ENCODE measurements around the gene STING1. TPM values are rescaled to one million over a fixed set of nuclear protein-coding genes. Genes with fewer than 3 reads are reported as not detected.
"Not testable (repeated sequence)": the region's sequence is repeated elsewhere in the genome, so short reads cannot be mapped to it uniquely, and the experiment has no call there.

The STING1 gene
- total and polyA plus RNA-seq, 2 experiments from 2014 or later: 7.7 to 17.0 TPM

DNA sequence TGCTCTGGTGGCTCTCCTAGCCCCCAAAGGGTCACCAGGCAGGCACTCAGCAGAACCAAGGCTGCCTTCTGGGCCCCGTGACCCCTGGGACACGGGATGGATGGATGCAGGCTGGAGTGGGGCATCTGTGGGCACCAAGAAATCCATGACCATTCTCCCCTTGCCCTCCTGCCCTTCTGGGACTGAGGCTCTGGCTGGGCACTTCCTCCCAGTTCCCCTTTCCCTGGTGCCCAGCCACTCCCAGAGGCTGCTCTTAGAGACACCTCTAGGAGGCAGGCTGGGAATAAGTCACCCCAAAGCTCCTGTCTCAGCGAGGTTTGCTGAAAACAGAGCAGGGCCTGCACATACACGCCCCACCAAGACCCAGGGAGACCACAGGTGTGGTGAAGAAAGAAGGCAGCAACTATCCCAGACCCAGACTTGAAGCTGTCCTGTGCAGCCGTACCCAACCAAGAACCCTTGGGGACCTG, 943 bp downstream of the STING1 start:
- Histone ChIP-seq H3K9me2 (replicated peaks; ENCODE audit: insufficient read depth) (no peaks in the 10 kb centered on the region), H3K27me3 (no peaks in the 10 kb centered on the region), H3K4me2 (peak overlapping the region; percentile 69), H3K9me3 (ENCODE audit: low read depth) (no peaks in the 10 kb centered on the region), H4K20me1 (ENCODE audit: insufficient read depth, poor library complexity, severe bottlenecking) (no peaks in the 10 kb centered on the region), H3K27ac (peak overlapping the region; percentile 97), H3K4me3 (no peak overlapping the region), H3K4me1 (ENCODE audit: insufficient read depth) (peaks cover 17% of the 10 kb centered on the region), H3K36me3 (replicated peaks; ENCODE audit: insufficient read depth, low read depth) (no peaks in the 10 kb centered on the region), H2AFZ (peak overlapping the region; percentile 21), H3K79me2 (no peaks in the 10 kb centered on the region)
- WGBS (ENCODE audit: low lambda C conversion rate, missing lambda C conversion rate): 91% methylated on average over 5 of the region's 5 CpGs
- no peak for DNase-seq (ENCODE audit: low spot score)
- no peak for TF ChIP-seq EZH2 (IDR thresholded peaks at IDR 0.05; ENCODE audit: borderline replicate concordance)

DNA sequence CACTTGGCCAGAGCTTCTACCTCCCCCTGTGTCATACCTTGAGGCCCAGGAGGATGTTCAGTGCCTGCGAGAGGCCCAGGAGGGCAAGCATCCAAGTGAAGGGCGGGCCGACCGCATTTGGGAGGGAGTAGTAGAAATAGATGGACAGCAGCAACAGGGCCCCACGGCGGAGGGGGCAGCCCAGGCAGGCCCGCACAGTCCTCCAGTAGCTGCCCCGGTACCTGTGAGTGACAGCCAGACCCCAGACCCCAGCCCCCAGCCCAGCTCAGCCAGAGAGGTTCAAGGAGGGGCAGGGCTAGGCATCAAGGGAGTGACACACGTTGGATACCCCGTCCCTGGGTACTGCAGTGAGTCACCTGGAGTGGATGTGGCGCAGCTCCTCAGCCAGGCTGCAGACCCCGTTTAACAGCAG, 1.4 kb downstream of the STING1 start:
- no peak overlapping the region for H2AFZ ChIP-seq
- TF ChIP-seq EZH2 (IDR thresholded peaks at IDR 0.05; ENCODE audit: borderline replicate concordance) (no peak), CTCF (IDR thresholded peaks at IDR 0.05; ENCODE audit: poor library complexity) (no peak), EZH2phosphoT487 (IDR thresholded peaks at IDR 0.05; ENCODE audit: low read depth, severe bottlenecking, unreplicated experiment) (no peak)
- H3K4me2 ChIP-seq: peak overlapping the region; percentile 69
- no peak overlapping the region for H3K4me3 ChIP-seq
- no peaks in the 10 kb centered on the region for H3K27me3 ChIP-seq
- H3K9me2 ChIP-seq (replicated peaks; ENCODE audit: insufficient read depth): no peaks in the 10 kb centered on the region
- WGBS (ENCODE audit: low lambda C conversion rate, missing lambda C conversion rate): 90% methylated on average over 11 of the region's 12 CpGs
- H3K36me3 ChIP-seq (replicated peaks; ENCODE audit: insufficient read depth, low read depth): no peaks in the 10 kb centered on the region
- DNase-seq (ENCODE audit: low spot score): no peak
- H3K4me1 ChIP-seq (ENCODE audit: insufficient read depth): peaks cover 17% of the 10 kb centered on the region
- H3K27ac ChIP-seq: peak overlapping the region; percentile 97
- H3K79me2 ChIP-seq: no peaks in the 10 kb centered on the region
- H3K9me3 ChIP-seq (ENCODE audit: low read depth): no peaks in the 10 kb centered on the region
- H4K20me1 ChIP-seq (ENCODE audit: insufficient read depth, poor library complexity, severe bottlenecking): no peaks in the 10 kb centered on the region

DNA sequence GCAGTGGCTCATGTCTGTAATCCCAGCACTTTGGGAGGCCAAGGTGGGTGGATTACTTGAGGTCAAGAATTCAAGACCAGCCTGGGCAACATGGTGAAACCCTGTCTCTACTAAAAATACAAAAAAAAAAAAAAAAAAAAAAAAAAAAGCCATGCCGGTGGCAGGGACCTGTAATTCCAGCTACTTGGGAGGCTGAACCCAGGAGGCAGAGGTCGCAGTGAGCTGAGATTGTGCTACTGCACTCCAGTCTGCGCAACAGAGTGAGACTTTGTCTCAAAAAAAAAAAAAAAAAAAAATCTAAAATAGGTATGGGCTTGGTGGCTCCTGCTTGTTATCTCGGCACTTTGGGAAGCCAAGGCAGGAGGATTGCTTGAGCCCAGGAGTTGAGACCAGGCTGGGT, 2.8 kb downstream of the STING1 start:
- not testable (repeated sequence) for H3K27me3 ChIP-seq; H4K20me1 ChIP-seq (ENCODE audit: insufficient read depth, poor library complexity, severe bottlenecking); H3K9me2 ChIP-seq (replicated peaks; ENCODE audit: insufficient read depth); H3K9me3 ChIP-seq (ENCODE audit: low read depth); H2AFZ ChIP-seq; DNase-seq (ENCODE audit: low spot score); H3K36me3 ChIP-seq (replicated peaks; ENCODE audit: insufficient read depth, low read depth); H3K4me2 ChIP-seq; H3K27ac ChIP-seq; H3K79me2 ChIP-seq; H3K4me3 ChIP-seq
- peaks cover 20% of the 10 kb centered on the region for H3K4me1 ChIP-seq (ENCODE audit: insufficient read depth)
- WGBS (ENCODE audit: low lambda C conversion rate, missing lambda C conversion rate): 97% methylated on average over 4 of the region's 4 CpGs

- not testable (repeated sequence) for H3K79me2 ChIP-seq
These were observed 3.7 kb downstream of the STING1 start for GRCh38 chr5:139478657-139479423.

GRCh38 chr5:139475865-139476617, 6.5 kb downstream of the STING1 start:
- H3K4me1 ChIP-seq (ENCODE audit: insufficient read depth): peaks cover 22% of the 10 kb centered on the region
- H3K79me2 ChIP-seq: no peaks in the 10 kb centered on the region
- no peak for TF ChIP-seq EZH2phosphoT487 (IDR thresholded peaks at IDR 0.05; ENCODE audit: low read depth, severe bottlenecking, unreplicated experiment)
- TF ChIP-seq CTCF (IDR thresholded peaks at IDR 0.05; ENCODE audit: poor library complexity): no peak
- no peak for TF ChIP-seq EZH2 (IDR thresholded peaks at IDR 0.05; ENCODE audit: borderline replicate concordance)
- no peak overlapping the region for H3K4me2 ChIP-seq
- no peaks in the 10 kb centered on the region for H3K36me3 ChIP-seq (replicated peaks; ENCODE audit: insufficient read depth, low read depth)
- no peak overlapping the region for H3K27ac ChIP-seq
- no peaks in the 10 kb centered on the region for H4K20me1 ChIP-seq (ENCODE audit: insufficient read depth, poor library complexity, severe bottlenecking)
- no peaks in the 10 kb centered on the region for H3K9me2 ChIP-seq (replicated peaks; ENCODE audit: insufficient read depth)
- 94% methylated on average over 13 of the region's 13 CpGs for WGBS (ENCODE audit: low lambda C conversion rate, missing lambda C conversion rate)
- H2AFZ ChIP-seq: no peak overlapping the region
- DNase-seq (ENCODE audit: low spot score): no peak
- no peak overlapping the region for H3K4me3 ChIP-seq
- H3K9me3 ChIP-seq (ENCODE audit: low read depth): no peaks in the 10 kb centered on the region
- no peaks in the 10 kb centered on the region for H3K27me3 ChIP-seq

More at GRCh38 chr5:139478657-139479423, 3.7 kb downstream of the STING1 start:
- not testable (repeated sequence) for H4K20me1 ChIP-seq (ENCODE audit: insufficient read depth, poor library complexity, severe bottlenecking); H3K4me3 ChIP-seq; H3K27ac ChIP-seq; H3K4me2 ChIP-seq; H2AFZ ChIP-seq; H3K9me2 ChIP-seq (replicated peaks; ENCODE audit: insufficient read depth); DNase-seq (ENCODE audit: low spot score); H3K9me3 ChIP-seq (ENCODE audit: low read depth); H3K27me3 ChIP-seq; H3K36me3 ChIP-seq (replicated peaks; ENCODE audit: insufficient read depth, low read depth)
- peaks cover 21% of the 10 kb centered on the region for H3K4me1 ChIP-seq (ENCODE audit: insufficient read depth)
- WGBS (ENCODE audit: low lambda C conversion rate, missing lambda C conversion rate): 68% methylated on average over 9 of the region's 9 CpGs

Data from hepatocyte (in vitro differentiated cells).